OCI-LY7 (cell line): Measurements from ENCODE around the gene CCDC15. TPM values are rescaled to one million over a fixed set of nuclear protein-coding genes. Genes with fewer than 3 reads are reported as not detected.

Experiments
- BruUV-seq: library from RNA; stranded (reverse); fragments of 400-500 nt; replicated peaks from 2 replicates; lab custom pipeline; 2021; lab: Mats Ljungman, UMichigan
- CTCF ChIA-PET: fragments of 300-600 bp; sonication (Branson Sonifier 250); formaldehyde crosslinking; loops from one replicate; lab custom pipeline; 2022; ENCODE audit warnings: antibody characterized with exemption; ENCODE audit not compliant: unreplicated experiment; lab: Charles Lee
- POLR2A ChIA-PET: fragments of 300-600 bp; sonication (Branson Sonifier 250); formaldehyde crosslinking; loops from one replicate; lab custom pipeline; 2022; ENCODE audit warnings: antibody characterized with exemption; lab: Charles Lee
- DNase-seq: peaks from one replicate; pipeline ENCODE4 v3.0.0-alpha.2; 2015; ENCODE audit warnings: low spot score
- H2AFZ ChIP-seq: fragments of 200-600 bp; sonication (generic), shearing (Covaris generic); 2 replicates; pipeline ENCODE4 v1.6.1; 2014; ENCODE audit warnings: mild to moderate bottlenecking, antibody characterized with exemption, low read length, moderate library complexity
- H3K27ac ChIP-seq: fragments of 200-600 bp; sonication (generic); 2 replicates; pipeline ENCODE4 v1.5.1; 2014; ENCODE audit warnings: mixed run types, low read depth, mild to moderate bottlenecking, moderate library complexity, low read length, inconsistent platforms; ENCODE audit not compliant: poor library complexity, severe bottlenecking
- H3K36me3 ChIP-seq: fragments of 200-600 bp; sonication (generic); 2 replicates; pipeline ENCODE4 v1.6.1; 2014; ENCODE audit warnings: mild to moderate bottlenecking, antibody characterized with exemption, low read length, moderate library complexity, mixed read lengths; ENCODE audit not compliant: insufficient read depth
- H3K4me1 ChIP-seq: fragments of 200-600 bp; sonication (generic); 2 replicates; pipeline ENCODE4 v1.5.1; 2014; ENCODE audit warnings: mild to moderate bottlenecking, low read length; ENCODE audit not compliant: insufficient read depth, poor library complexity, severe bottlenecking
- H3K4me2 ChIP-seq: fragments of 200-600 bp; sonication (generic); 2 replicates; pipeline ENCODE4 v1.6.1; 2014; ENCODE audit warnings: mild to moderate bottlenecking, low read length
- H3K4me3 ChIP-seq: fragments of 200-600 bp; sonication (generic); 2 replicates; pipeline ENCODE4 v1.5.1; 2014; ENCODE audit warnings: mild to moderate bottlenecking, low read depth, low read length; ENCODE audit not compliant: poor library complexity, severe bottlenecking
- H3K79me2 ChIP-seq: fragments of 200-600 bp; sonication (generic); 2 replicates; pipeline ENCODE4 v1.6.1; 2016; ENCODE audit warnings: low read depth, mild to moderate bottlenecking, low read length, moderate library complexity, mixed read lengths; ENCODE audit not compliant: insufficient read depth
- H3K9me2 ChIP-seq: fragments of 200-600 bp; sonication (generic); 2 replicates; pipeline ENCODE4 v1.6.1; 2016; ENCODE audit warnings: mild to moderate bottlenecking, low read length, mixed read lengths; ENCODE audit not compliant: insufficient read depth
- H3K9me3 ChIP-seq: fragments of 200-600 bp; sonication (generic); 2 replicates; pipeline ENCODE4 v1.6.1; 2014; ENCODE audit warnings: mild to moderate bottlenecking, mixed run types, low read length, mixed read lengths
- H4K20me1 ChIP-seq: fragments of 200-600 bp; sonication (generic); 2 replicates; pipeline ENCODE4 v1.6.1; 2014; ENCODE audit warnings: mild to moderate bottlenecking, antibody characterized with exemption, low read length, moderate library complexity, mixed read lengths; ENCODE audit not compliant: insufficient read depth
- CTCF ChIP-seq: fragments of 200-600 bp; sonication (generic); conservative IDR thresholded peaks from 2 replicates; pipeline ENCODE4 v1.5.1; 2014; ENCODE audit warnings: mild to moderate bottlenecking, antibody characterized with exemption, low read length, moderate library complexity, mixed read lengths
- EZH2phosphoT487 ChIP-seq: fragments of 200-600 bp; sonication (generic); IDR thresholded peaks from 2 replicates; pipeline ENCODE4 v1.6.1; 2018; ENCODE audit warnings: low read depth, borderline replicate concordance, mild to moderate bottlenecking, mixed run types, antibody characterized with exemption, low read length, moderate library complexity, mixed read lengths
- intact Hi-C: fragments of 100-400 bp; cut with micrococcal nuclease; formaldehyde crosslinking; loops from one replicate; pipeline ENCODE4 v1.10.0; 2022; ENCODE audit not compliant: unreplicated experiment
- total RNA-seq, 2 experiments: library from RNA; depleted of rRNA in 1 of 2; stranded (reverse); fragments of >200 nt in 1 of 2; shearing (Covaris generic) in 1 of 2; gene quantifications; 2 replicates each; pipeline ENCODE4 v1.2.3, GENCODE V29; 2014 to 2022

Gene CCDC15
- total RNA-seq, 2 experiments from 2014 or later = 9.6 to 10.6 TPM

DNA sequence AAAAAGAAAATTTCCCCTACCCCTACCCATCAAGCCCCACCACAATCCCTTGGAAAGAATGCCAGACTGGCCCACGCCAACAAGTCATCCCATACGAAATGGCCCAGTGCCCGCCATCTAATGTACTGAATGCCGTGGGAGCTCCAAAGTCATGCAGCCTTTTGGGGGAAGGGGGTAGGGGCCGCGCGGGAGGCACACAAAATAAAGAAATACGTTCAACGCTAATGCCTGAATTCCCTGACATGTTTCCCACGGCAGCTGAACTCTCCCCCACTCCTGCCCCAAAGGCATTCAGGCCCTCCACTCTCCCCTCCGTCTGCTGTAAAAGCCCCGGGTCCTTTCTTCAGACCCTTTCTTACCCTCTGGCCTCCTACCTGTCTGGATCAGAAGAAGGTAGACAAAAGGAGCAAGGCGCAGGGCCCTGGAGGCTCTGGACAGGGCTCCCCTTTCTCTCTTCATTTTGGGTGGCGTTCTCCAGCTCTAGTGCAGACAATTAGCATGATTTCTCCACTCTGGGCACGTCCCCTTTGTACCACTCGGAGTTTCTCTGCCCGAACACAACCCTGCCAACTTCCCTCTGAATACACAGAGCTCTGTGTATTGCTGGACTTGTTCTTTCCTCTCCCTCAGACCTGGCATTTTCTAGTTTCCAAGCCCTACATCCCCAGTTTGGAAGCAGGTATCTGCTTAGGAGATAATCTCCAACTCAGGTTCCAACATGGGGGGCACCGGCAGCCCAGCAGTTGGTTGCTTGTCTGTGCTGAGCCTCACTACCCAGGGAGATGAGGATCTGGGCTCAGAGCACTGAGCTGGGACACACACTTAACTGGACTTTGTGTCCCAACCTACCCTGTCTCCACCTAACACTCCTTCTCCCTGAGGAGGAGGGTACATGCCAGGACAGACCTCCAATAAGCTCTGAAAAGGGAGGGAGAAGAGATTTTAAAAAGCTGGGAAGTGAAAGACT lies 18.2 kb upstream of the CCDC15 start, which contains the start of gene HEPACAM:
Gene HEPACAM (minus strand): TSS at position 500 of the 967 bp plus-strand sequence. CDS start 41 bp downstream, at position 459.
- Histone ChIP-seq H2AFZ (no peak within 1 kb of the TSS), H3K36me3 (no peaks in the 10 kb centered on the region), H3K9me3 (no peaks in the 10 kb centered on the region), H3K4me3 (no peak within 1 kb of the TSS), H3K4me2 (no peak within 1 kb of the TSS), H3K79me2 (no peaks in the 10 kb centered on the region), H4K20me1 (no peaks in the 10 kb centered on the region), H3K27ac (no peak within 1 kb of the TSS), H3K9me2 (no peaks in the 10 kb centered on the region), H3K4me1 (no peaks in the 10 kb centered on the region)
- intact Hi-C loops = no loop called here
- no peak for DNase-seq
- ChIA-PET POLR2A (interaction anchor here (1.0 kb wide), 1 partner anchor 18 kb away, joined by 8 read pairs; no protein-coding TSS in a partner anchor), CTCF (no interaction called here)
- no TSS peak for BruUV-seq
- no peak for TF ChIP-seq EZH2phosphoT487

GRCh38 chr11:124937336-124937935 lies 16.6 kb upstream of the CCDC15 start:
- ChIA-PET POLR2A (interaction anchor here (0.5 to 0.8 kb wide), 2 partner anchors 16 to 437 kb away, joined by 3 to 4 read pairs; partner anchors contain the start of gene CCDC15), CTCF (interaction anchor here (0.6 kb wide), 1 partner anchor 431 kb away, joined by 4 read pairs; no protein-coding TSS in a partner anchor)
- H3K4me3 ChIP-seq = no peak overlapping the region
- no peaks in the 10 kb centered on the region for H3K36me3 ChIP-seq
- H3K9me3 ChIP-seq = no peaks in the 10 kb centered on the region
- no peaks in the 10 kb centered on the region for H3K79me2 ChIP-seq
- H4K20me1 ChIP-seq = no peaks in the 10 kb centered on the region
- intact Hi-C loops = no loop called here
- no TSS peak for BruUV-seq
- DNase-seq = no peak
- no peak overlapping the region for H2AFZ ChIP-seq
- no peaks in the 10 kb centered on the region for H3K9me2 ChIP-seq
- H3K4me2 ChIP-seq = no peak overlapping the region
- no peaks in the 10 kb centered on the region for H3K4me1 ChIP-seq
- no peak overlapping the region for H3K27ac ChIP-seq
- TF ChIP-seq EZH2phosphoT487 (no peak), CTCF (no peak)

- TF ChIP-seq CTCF (no peak), EZH2phosphoT487 (no peak)
- H3K9me3 ChIP-seq = no peaks in the 10 kb centered on the region
- H3K27ac ChIP-seq = no peak overlapping the region
- POLR2A ChIA-PET = interaction anchor here (0.6 to 1.1 kb wide), 3 partner anchors 16 to 1754 kb away, joined by 4 to 8 read pairs (median 4); partner anchors contain the start of gene CCDC15
- H3K4me3 ChIP-seq = no peak overlapping the region
- no peak overlapping the region for H3K4me2 ChIP-seq
- no peaks in the 10 kb centered on the region for H3K9me2 ChIP-seq
- H3K36me3 ChIP-seq = no peaks in the 10 kb centered on the region
- DNase-seq = no peak
- no peaks in the 10 kb centered on the region for H4K20me1 ChIP-seq
- H3K4me1 ChIP-seq = no peaks in the 10 kb centered on the region
- no TSS peak for BruUV-seq
- no peaks in the 10 kb centered on the region for H3K79me2 ChIP-seq
- H2AFZ ChIP-seq = no peak overlapping the region
- CTCF ChIA-PET = interaction anchor here (0.6 kb wide), 1 partner anchor 430 kb away, joined by 4 read pairs; no protein-coding TSS in a partner anchor
- intact Hi-C loops = no loop called here
These were observed 15.7 kb upstream of the CCDC15 start for GRCh38 chr11:124938206-124938765.
